ENCODE results near the gene ADCY4. TPM values are rescaled to one million over a fixed set of nuclear protein-coding genes. Genes with fewer than 3 reads are reported as not detected.

ADCY4 gene
- total RNA-seq, 1 donor from 2014 or later, result 2.3 TPM

GRCh38 chr14:24340606-24341005 is 5.7 kb upstream of the ADCY4 start:
- peaks cover 25% of the 10 kb centered on the region for H3K4me1 Mint-ChIP-seq
- ATAC-seq (ENCODE audit: low read depth) (no peak), DNase-seq (no peak)
- H3K4me3 Mint-ChIP-seq, result no peak overlapping the region
- no peak for TF ChIP-seq CTCF (IDR thresholded peaks at IDR 0.05)
- H3K27ac Mint-ChIP-seq, result no peak overlapping the region
- intact Hi-C loops (cut with micrococcal nuclease), result loop anchor here (1.0 kb wide), 1 partner anchor 25 kb away; no protein-coding TSS in a partner anchor
- ChIA-PET POLR2A (interaction anchor here (1.2 to 11.5 kb wide), 4 partner anchors 26 to 101 kb away, joined by 3 to 216 read pairs (median 16); partner anchors contain the start of genes CBLN3, KHNYN, RABGGTA and SDR39U1), CTCF (interaction anchor here (1.3 to 3.0 kb wide), 3 partner anchors 25 to 91 kb away, joined by 3 to 25 read pairs (median 16); no protein-coding TSS in a partner anchor)
- H3K36me3 Mint-ChIP-seq (ENCODE audit: low read depth), result peaks cover 22% of the 10 kb centered on the region
- peaks cover 15% of the 10 kb centered on the region for H3K27me3 Mint-ChIP-seq
- H3K9me3 Mint-ChIP-seq, result no peaks in the 10 kb centered on the region

- no peak for TF ChIP-seq CTCF (IDR thresholded peaks at IDR 0.05)
- intact Hi-C loops (cut with micrococcal nuclease), result loop anchor here (1.0 to 10.0 kb wide), 4 partner anchors 26 to 785 kb away; partner anchors contain the start of genes THTPA and ZFHX2
- Mint-ChIP-seq H3K27ac (peak within 1 kb of the TSS; percentile 92), H3K4me3 (peak within 1 kb of the TSS; percentile 94), H3K36me3 (ENCODE audit: low read depth) (peaks cover 22% of the 10 kb centered on the region), H3K9me3 (no peaks in the 10 kb centered on the region), H3K27me3 (peaks cover 13% of the 10 kb centered on the region), H3K4me1 (peaks cover 32% of the 10 kb centered on the region)
- ChIA-PET POLR2A (interaction anchor here (0.7 to 11.5 kb wide), 11 partner anchors 9 to 178 kb away, joined by 3 to 216 read pairs (median 4); partner anchors contain the start of genes CBLN3, DHRS1, IRF9 and KHNYN), CTCF (interaction anchor here (1.3 to 3.0 kb wide), 3 partner anchors 26 to 92 kb away, joined by 3 to 25 read pairs (median 16); no protein-coding TSS in a partner anchor)
- peak; percentile 66 for DNase-seq
- ATAC-seq (ENCODE audit: low read depth), result peak; percentile 96
Observed at GRCh38 chr14:24339284-24340151, 4.6 kb upstream of the ADCY4 start, which contains the start of gene RIPK3. RIPK3 (minus strand) TSS chr14:24339991; CDS start chr14:24339826, 165 bp downstream.

DNA sequence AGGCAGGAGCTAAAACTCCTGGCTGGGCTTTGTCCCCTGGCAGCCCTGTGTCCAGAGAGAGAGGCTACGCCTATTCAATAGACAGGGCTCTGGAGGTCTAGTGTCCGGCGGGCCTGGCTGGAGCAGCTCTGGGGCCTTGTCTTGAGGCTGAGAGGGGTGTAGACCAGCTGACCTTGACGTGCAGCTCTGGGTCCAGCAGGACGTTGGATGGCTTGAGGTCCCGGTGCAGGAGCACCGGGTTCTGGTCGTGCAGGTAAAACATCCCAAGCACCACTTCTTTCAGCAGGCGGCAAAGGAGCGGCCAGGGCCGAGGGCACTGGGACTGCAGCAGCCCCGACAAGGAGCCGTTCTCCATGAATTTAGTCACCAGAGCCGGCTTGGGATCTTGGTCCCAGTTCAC is 4.0 kb upstream of the ADCY4 start:
- no peak overlapping the region for H3K27ac Mint-ChIP-seq
- ChIA-PET POLR2A (interaction anchor here (0.7 to 11.5 kb wide), 6 partner anchors 27 to 103 kb away, joined by 3 to 216 read pairs (median 6); partner anchors contain the start of genes CBLN3, DHRS1, KHNYN and NOP9), CTCF (interaction anchor here (3.0 kb wide), 2 partner anchors 27 to 93 kb away, joined by 16 to 25 read pairs; no protein-coding TSS in a partner anchor)
- peak overlapping the region; percentile 94 for H3K4me3 Mint-ChIP-seq
- ATAC-seq (ENCODE audit: low read depth) (no peak), DNase-seq (no peak)
- no peak for TF ChIP-seq CTCF (IDR thresholded peaks at IDR 0.05)
- peaks cover 15% of the 10 kb centered on the region for H3K27me3 Mint-ChIP-seq
- intact Hi-C loops (cut with micrococcal nuclease), result loop anchor here (1.0 to 10.0 kb wide), 3 partner anchors 92 to 784 kb away; partner anchors contain the start of genes THTPA and ZFHX2
- H3K9me3 Mint-ChIP-seq, result no peaks in the 10 kb centered on the region
- peaks cover 22% of the 10 kb centered on the region for H3K36me3 Mint-ChIP-seq (ENCODE audit: low read depth)
- H3K4me1 Mint-ChIP-seq, result peaks cover 38% of the 10 kb centered on the region

GRCh38 chr14:24337824-24338175 is 2.9 kb upstream of the ADCY4 start:
- no peak for TF ChIP-seq CTCF (IDR thresholded peaks at IDR 0.05)
- DNase-seq, result no peak
- H3K36me3 Mint-ChIP-seq (ENCODE audit: low read depth), result peaks cover 22% of the 10 kb centered on the region
- H3K27ac Mint-ChIP-seq, result no peak overlapping the region
- ChIA-PET CTCF (interaction anchor here (0.7 to 13.6 kb wide), 2 partner anchors 26 to 96 kb away, joined by 3 to 353 read pairs; partner anchors contain the start of genes CBLN3, KHNYN and LTB4R), POLR2A (interaction anchor here (1.0 to 11.5 kb wide), 3 partner anchors 93 to 104 kb away, joined by 3 to 216 read pairs (median 7); partner anchors contain the start of genes CBLN3, KHNYN and SDR39U1)
- no peak for ATAC-seq (ENCODE audit: low read depth)
- H3K4me3 Mint-ChIP-seq, result peak overlapping the region; percentile 32
- peaks cover 47% of the 10 kb centered on the region for H3K4me1 Mint-ChIP-seq
- peaks cover 18% of the 10 kb centered on the region for H3K27me3 Mint-ChIP-seq
- no peaks in the 10 kb centered on the region for H3K9me3 Mint-ChIP-seq
- intact Hi-C loops (cut with micrococcal nuclease), result loop anchor here (10.0 kb wide), 2 partner anchors 337 to 783 kb away; partner anchors contain the start of genes THTPA and ZFHX2
